Transverse colon (tissue), 3 donors: Measurements from ENCODE around the gene PABPN1.

Source experiments
- EP300 ChIP-seq: sonication (generic); formaldehyde crosslinking; IDR thresholded peaks from one replicate; pipeline ENCODE4 v1.6.1; 2017; ENCODE audit warnings: antibody characterized with exemption, low read depth
- POLR2A ChIP-seq: fragments of 450-650 bp; IDR thresholded peaks from one replicate; pipeline ENCODE4 v1.6.1; 2016; ENCODE audit warnings: antibody characterized with exemption, mild to moderate bottlenecking, moderate library complexity
- TF ChIP-seq, protein P1 (sequence below), 5 experiments: fragments of 200-600 bp in 3 of 5; fragments of 450-650 bp in 2 of 5; sonication (generic) in 3 of 5; IDR thresholded peaks; 1 replicate in 2 of 5; 2 replicates in 3 of 5; pipeline ENCODE4 v1.5.1; 2016 to 2017; ENCODE audit warnings: antibody characterized with exemption in 5 of 5, inconsistent platforms in 3 of 5, mild to moderate bottlenecking in 2 of 5, moderate library complexity in 1 of 5

DNA sequence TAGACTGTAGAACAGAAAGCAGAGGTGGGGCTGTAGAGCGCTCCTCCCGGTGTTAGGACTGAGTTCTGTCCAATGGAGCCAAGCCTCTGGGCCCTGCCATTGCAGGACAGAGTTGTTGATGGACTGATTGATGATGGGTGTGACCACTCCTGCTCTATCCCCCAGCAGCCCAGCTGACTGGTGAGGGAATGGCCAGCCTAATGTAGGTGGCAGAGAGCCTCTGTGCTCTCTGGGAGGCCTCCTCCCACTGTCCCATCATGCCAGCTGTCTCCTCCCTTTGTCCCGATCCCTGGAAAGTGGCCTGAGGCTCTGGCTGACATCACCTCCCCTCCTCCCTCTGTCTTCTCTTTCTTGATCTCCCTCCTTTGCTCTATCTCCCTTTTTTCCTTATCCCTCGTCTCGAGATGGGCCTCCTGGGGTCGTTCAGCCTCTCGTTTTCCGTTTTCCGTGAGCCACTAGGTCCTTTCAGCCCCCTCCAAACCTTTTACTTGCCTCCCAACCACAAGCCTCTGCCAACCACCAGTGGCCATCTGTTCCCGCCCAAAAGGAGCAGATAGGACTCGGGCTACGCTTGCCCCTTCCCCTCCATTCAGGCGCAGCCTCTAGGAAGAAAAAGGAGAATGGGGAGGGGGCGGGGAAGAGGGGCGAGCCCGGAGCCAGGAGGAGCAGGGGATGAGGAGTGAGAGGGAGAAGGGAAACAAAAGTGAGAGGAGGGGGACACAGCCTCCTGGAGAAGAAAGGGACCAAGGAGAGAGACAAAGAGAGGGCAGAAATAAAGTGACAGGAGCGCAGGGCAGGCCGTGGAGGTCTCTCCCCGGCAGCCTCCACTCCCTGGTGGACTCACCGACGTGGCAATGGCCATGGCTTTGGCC is 43.1 kb downstream of the PABPN1 start:
- TF ChIP-seq, protein P1, sequence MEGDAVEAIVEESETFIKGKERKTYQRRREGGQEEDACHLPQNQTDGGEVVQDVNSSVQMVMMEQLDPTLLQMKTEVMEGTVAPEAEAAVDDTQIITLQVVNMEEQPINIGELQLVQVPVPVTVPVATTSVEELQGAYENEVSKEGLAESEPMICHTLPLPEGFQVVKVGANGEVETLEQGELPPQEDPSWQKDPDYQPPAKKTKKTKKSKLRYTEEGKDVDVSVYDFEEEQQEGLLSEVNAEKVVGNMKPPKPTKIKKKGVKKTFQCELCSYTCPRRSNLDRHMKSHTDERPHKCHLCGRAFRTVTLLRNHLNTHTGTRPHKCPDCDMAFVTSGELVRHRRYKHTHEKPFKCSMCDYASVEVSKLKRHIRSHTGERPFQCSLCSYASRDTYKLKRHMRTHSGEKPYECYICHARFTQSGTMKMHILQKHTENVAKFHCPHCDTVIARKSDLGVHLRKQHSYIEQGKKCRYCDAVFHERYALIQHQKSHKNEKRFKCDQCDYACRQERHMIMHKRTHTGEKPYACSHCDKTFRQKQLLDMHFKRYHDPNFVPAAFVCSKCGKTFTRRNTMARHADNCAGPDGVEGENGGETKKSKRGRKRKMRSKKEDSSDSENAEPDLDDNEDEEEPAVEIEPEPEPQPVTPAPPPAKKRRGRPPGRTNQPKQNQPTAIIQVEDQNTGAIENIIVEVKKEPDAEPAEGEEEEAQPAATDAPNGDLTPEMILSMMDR (IDR thresholded peaks at IDR 0.05): no peak
- TF ChIP-seq EP300 (no peak), POLR2A (no peak)
